Measurements from ENCODE around the gene MR1.
"Not testable (repeated sequence)": the region's sequence is repeated elsewhere in the genome, so short reads cannot be mapped to it uniquely, and the experiment has no call there.

MR1 gene

GRCh38 chr1:181032535-181032934 lies 1.2 kb upstream of the MR1 start:
- DNase-seq = no peak

GRCh38 chr1:181033128-181033798 lies 520 bp upstream of the MR1 start:
- peak; percentile 49 for DNase-seq

GRCh38 chr1:181035210-181035609 lies 1.4 kb downstream of the MR1 start:
- not testable (repeated sequence) for DNase-seq

GRCh38 chr1:181036107-181036836 lies 2.5 kb downstream of the MR1 start:
- DNase-seq = no peak

- no peak for DNase-seq
These were observed 3.6 kb downstream of the MR1 start for GRCh38 chr1:181037386-181037785.

- peak; percentile 78 for DNase-seq
These were observed 4.7 kb downstream of the MR1 start for GRCh38 chr1:181038399-181038873.

- no peak for DNase-seq
These were observed 6.6 kb downstream of the MR1 start for GRCh38 chr1:181040284-181040865.

- no peak for DNase-seq
These were observed 9.5 kb downstream of the MR1 start for GRCh38 chr1:181043025-181043888.

- DNase-seq = peak; percentile 28
These were observed 10.7 kb downstream of the MR1 start for GRCh38 chr1:181044449-181044966.

GRCh38 chr1:181045946-181046345 lies 12.2 kb downstream of the MR1 start:
- not testable (repeated sequence) for DNase-seq

GRCh38 chr1:181049378-181049777 lies 15.6 kb downstream of the MR1 start:
- no peak for DNase-seq

GRCh38 chr1:181050922-181051321 lies 17.1 kb downstream of the MR1 start:
- DNase-seq = no peak

- DNase-seq = no peak
These were observed 22.8 kb downstream of the MR1 start for GRCh38 chr1:181056560-181056959.

GRCh38 chr1:181057079-181057478 lies 23.3 kb downstream of the MR1 start:
- no peak for DNase-seq

GRCh38 chr1:181059435-181059834 lies 25.7 kb downstream of the MR1 start:
- DNase-seq = no peak

GRCh38 chr1:181060066-181060465 lies 26.3 kb downstream of the MR1 start:
- DNase-seq = no peak

GRCh38 chr1:181060947-181061346 lies 27.2 kb downstream of the MR1 start:
- DNase-seq = not testable (repeated sequence)

- no peak for DNase-seq
These were observed 27.7 kb downstream of the MR1 start for GRCh38 chr1:181061487-181061886.

GRCh38 chr1:181061891-181062835 lies 28.4 kb downstream of the MR1 start:
- DNase-seq = peak; percentile 27

GRCh38 chr1:181062836-181063428 lies 29.1 kb downstream of the MR1 start:
- peak; percentile 37 for DNase-seq

GRCh38 chr1:181064011-181064623 lies 30.3 kb downstream of the MR1 start:
- no peak for DNase-seq
